ENCODE data around the gene NAT9.
A peak's percentile ranks its signal among the peaks of the same experiment; 100 is the strongest.

NAT9 gene

GRCh38 chr17:74744714-74745547 lies 31.2 kb downstream of the NAT9 start:
- H3K4me3 Mint-ChIP-seq = peak overlapping the region; percentile 50
- no peaks in the 10 kb centered on the region for H3K9me3 Mint-ChIP-seq
- no peak overlapping the region for H3K27ac Mint-ChIP-seq
- peaks cover 47% of the 10 kb centered on the region for H3K4me1 Mint-ChIP-seq
- ATAC-seq (ENCODE audit: low read depth) (no peak), DNase-seq (ENCODE audit: low spot score in 2 of 2) (peak; percentile 84 to 95)
- H3K27me3 Mint-ChIP-seq = no peaks in the 10 kb centered on the region
- peaks cover 2% of the 10 kb centered on the region for H3K36me3 Mint-ChIP-seq

DNA sequence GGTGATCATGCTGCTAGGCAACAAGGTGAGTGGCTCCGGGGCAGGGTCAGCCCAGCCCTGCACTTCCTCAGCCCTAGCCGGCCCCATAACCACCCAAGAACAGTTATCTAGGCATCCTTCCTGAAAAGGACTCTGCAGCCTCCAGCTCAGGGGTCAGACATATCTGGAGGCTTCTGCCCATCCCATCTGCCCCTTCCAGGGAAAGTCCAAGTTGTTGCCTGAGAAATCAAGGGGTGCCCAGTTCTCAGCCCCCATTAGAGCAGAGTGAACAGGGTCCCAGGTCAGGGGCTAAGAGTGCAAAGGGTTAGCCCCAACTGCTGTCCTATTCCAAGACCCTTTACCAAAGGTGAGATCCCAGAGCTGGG lies 31.8 kb downstream of the NAT9 start:
- no peak overlapping the region for H3K27ac Mint-ChIP-seq
- ATAC-seq (ENCODE audit: low read depth) (no peak), DNase-seq (ENCODE audit: low spot score in 2 of 2) (no peak)
- H3K4me1 Mint-ChIP-seq = peaks cover 42% of the 10 kb centered on the region
- H3K36me3 Mint-ChIP-seq = peaks cover 2% of the 10 kb centered on the region
- no peaks in the 10 kb centered on the region for H3K9me3 Mint-ChIP-seq
- peak overlapping the region; percentile 50 for H3K4me3 Mint-ChIP-seq
- H3K27me3 Mint-ChIP-seq = no peaks in the 10 kb centered on the region

- ATAC-seq (ENCODE audit: low read depth) = no peak
- Mint-ChIP-seq H3K4me1 (peaks cover 48% of the 10 kb centered on the region), H3K4me3 (peak overlapping the region; percentile 57), H3K27ac (no peak overlapping the region), H3K9me3 (no peaks in the 10 kb centered on the region), H3K36me3 (peaks cover 2% of the 10 kb centered on the region), H3K27me3 (no peaks in the 10 kb centered on the region)
- no peak for DNase-seq (ENCODE audit: low spot score in 2 of 2)
Measured at GRCh38 chr17:74743755-74744154, 32.4 kb downstream of the NAT9 start.

- no peaks in the 10 kb centered on the region for H3K9me3 Mint-ChIP-seq
Measured at GRCh38 chr17:74742978-74743545, 33.1 kb downstream of the NAT9 start.

DNA sequence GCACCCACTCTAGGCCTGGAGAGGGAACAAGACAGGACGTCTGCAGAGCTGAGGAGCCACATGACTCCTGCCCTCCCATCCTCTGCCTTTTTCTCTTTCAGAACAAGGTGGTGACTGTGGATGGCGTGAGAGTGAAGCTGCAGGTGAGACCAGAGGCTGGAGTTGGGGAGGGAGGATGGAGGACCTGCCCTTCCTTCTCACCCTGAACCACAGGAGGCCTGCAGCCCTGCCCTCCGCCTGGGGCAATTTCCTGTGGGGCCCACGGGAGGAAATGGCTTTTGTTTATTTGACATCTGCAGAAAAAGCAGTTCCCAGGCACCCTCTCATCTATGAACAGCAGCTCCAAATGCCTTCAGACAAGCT lies 34.0 kb downstream of the NAT9 start:
- Mint-ChIP-seq H3K27me3 (no peaks in the 10 kb centered on the region), H3K27ac (peak overlapping the region; percentile 87), H3K4me1 (peaks cover 54% of the 10 kb centered on the region), H3K4me3 (peak overlapping the region; percentile 71), H3K36me3 (peaks cover 2% of the 10 kb centered on the region), H3K9me3 (no peaks in the 10 kb centered on the region)
- DNase-seq (ENCODE audit: low spot score in 2 of 2) (peak; percentile 32 to 34), ATAC-seq (ENCODE audit: low read depth) (peak; percentile 44)

More at GRCh38 chr17:74742978-74743545, 33.1 kb downstream of the NAT9 start:
- peak overlapping the region; percentile 87 for H3K27ac Mint-ChIP-seq
- peak overlapping the region; percentile 55 for H3K4me3 Mint-ChIP-seq
- no peak for ATAC-seq (ENCODE audit: low read depth)
- peaks cover 53% of the 10 kb centered on the region for H3K4me1 Mint-ChIP-seq
- no peaks in the 10 kb centered on the region for H3K27me3 Mint-ChIP-seq
- DNase-seq (ENCODE audit: low spot score in 2 of 2) = no peak
- peaks cover 2% of the 10 kb centered on the region for H3K36me3 Mint-ChIP-seq

DNA sequence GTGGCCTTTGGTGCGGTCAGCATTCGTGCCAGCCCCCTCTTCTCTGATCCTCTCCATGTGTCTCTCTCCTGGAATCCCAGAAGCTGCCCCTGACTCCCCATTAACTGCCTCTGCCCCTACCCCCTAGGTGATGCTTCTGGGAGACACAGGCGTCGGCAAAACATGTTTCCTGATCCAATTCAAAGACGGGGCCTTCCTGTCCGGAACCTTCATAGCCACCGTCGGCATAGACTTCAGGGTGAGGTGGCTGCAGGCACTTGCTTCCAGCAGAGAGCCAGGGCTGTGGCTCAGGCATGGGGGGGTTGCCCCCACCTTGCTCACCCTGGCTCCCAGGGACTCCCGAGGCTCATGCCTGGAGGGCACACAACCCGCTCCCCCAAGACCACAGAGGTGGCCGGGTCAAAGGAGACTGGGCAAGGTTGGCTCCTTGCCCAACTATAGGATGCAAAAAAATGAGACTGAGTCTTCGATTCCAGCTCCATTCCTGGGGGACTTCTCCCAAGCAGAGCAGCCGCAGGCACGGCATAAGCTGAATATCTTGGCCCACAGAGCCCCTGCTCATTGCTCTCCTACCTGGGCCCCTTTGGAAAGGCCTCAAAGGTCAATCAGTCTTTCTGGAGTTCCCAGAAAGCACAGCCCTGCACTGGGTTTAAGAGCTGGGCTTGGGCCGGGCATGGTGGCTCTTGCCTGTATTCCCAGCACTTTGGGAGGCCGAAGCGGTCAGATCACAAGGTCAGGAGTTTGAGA lies 35.3 kb downstream of the NAT9 start:
- DNase-seq (ENCODE audit: low spot score in 2 of 2) (no peak), ATAC-seq (ENCODE audit: low read depth) (no peak)
- peaks cover 2% of the 10 kb centered on the region for H3K36me3 Mint-ChIP-seq
- peak overlapping the region; percentile 87 for H3K27ac Mint-ChIP-seq
- peaks cover 56% of the 10 kb centered on the region for H3K4me1 Mint-ChIP-seq
- H3K9me3 Mint-ChIP-seq = no peaks in the 10 kb centered on the region
- H3K4me3 Mint-ChIP-seq = no peak overlapping the region
- H3K27me3 Mint-ChIP-seq = no peaks in the 10 kb centered on the region

- Mint-ChIP-seq H3K4me3 (peak overlapping the region; percentile 54), H3K27me3 (no peaks in the 10 kb centered on the region)
Measured at GRCh38 chr17:74740173-74740572, 36.0 kb downstream of the NAT9 start.

GRCh38 chr17:74739227-74739831 lies 36.8 kb downstream of the NAT9 start:
- H3K9me3 Mint-ChIP-seq = no peaks in the 10 kb centered on the region
- DNase-seq (ENCODE audit: low spot score in 2 of 2) (no peak), ATAC-seq (ENCODE audit: low read depth) (no peak)
- H3K27me3 Mint-ChIP-seq = no peaks in the 10 kb centered on the region
- peak overlapping the region; percentile 86 for H3K4me3 Mint-ChIP-seq
- H3K27ac Mint-ChIP-seq = peak overlapping the region; percentile 42
- peaks cover 58% of the 10 kb centered on the region for H3K4me1 Mint-ChIP-seq
- H3K36me3 Mint-ChIP-seq = peaks cover 2% of the 10 kb centered on the region

More at GRCh38 chr17:74740173-74740572, 36.0 kb downstream of the NAT9 start:
- ATAC-seq (ENCODE audit: low read depth) (no peak), DNase-seq (ENCODE audit: low spot score in 2 of 2) (no peak)
- Mint-ChIP-seq H3K9me3 (no peaks in the 10 kb centered on the region), H3K36me3 (peaks cover 2% of the 10 kb centered on the region), H3K27ac (peak overlapping the region; percentile 63), H3K4me1 (peaks cover 56% of the 10 kb centered on the region)

DNA sequence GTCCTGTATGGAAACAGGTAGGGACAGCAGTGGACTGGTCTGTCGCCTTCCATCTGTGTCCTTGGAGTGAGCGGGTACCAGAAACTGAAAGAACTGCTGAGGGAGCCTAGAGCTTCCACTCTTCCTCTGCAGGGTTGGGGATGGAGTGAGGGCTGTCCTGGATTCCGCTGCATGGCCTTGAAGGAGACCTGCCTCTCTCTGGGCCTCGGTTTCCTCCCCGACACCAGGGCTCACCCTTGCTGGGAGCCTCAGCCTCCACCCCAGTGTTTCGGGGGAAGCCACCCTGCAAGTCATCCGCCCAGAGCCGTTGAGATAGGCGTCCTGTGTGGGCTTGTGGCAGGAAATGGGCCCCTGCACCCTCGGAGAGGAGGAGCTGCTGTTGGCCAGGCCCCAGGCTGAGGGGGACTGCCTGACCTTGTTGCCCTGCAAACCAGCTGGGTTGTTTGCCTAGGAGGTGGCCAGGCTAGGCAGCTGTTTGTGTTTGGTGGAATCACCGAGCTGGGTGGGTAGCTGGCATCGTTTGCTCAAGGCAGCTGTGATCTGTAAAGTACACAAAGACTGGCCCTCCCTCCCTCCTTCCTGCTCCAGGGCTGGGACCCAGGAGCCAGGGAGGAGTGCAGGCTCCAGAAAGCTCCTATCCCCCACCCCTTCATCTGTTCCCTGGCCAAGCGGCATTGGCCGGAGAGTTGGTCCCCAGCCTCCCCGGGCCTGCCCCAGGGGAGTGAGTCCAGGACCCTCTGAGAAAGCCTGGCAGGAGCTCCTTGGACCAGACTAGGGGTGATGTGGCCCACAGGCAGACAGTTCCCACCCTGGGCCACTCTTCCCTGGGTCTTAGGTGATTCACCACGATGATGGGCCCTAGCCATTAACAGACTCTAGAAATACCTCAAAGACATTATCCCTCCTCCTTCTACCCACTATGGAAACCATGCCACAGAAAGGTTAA lies 37.8 kb downstream of the NAT9 start:
- H3K27ac Mint-ChIP-seq = peak overlapping the region; percentile 4
- no peaks in the 10 kb centered on the region for H3K27me3 Mint-ChIP-seq
- H3K4me3 Mint-ChIP-seq = peak overlapping the region; percentile 86
- DNase-seq (ENCODE audit: low spot score in 2 of 2) (peak in 1 of 2 donors; percentile 45), ATAC-seq (ENCODE audit: low read depth) (peak; percentile 7)
- H3K9me3 Mint-ChIP-seq = no peaks in the 10 kb centered on the region
- peaks cover 2% of the 10 kb centered on the region for H3K36me3 Mint-ChIP-seq
- peaks cover 52% of the 10 kb centered on the region for H3K4me1 Mint-ChIP-seq

DNA sequence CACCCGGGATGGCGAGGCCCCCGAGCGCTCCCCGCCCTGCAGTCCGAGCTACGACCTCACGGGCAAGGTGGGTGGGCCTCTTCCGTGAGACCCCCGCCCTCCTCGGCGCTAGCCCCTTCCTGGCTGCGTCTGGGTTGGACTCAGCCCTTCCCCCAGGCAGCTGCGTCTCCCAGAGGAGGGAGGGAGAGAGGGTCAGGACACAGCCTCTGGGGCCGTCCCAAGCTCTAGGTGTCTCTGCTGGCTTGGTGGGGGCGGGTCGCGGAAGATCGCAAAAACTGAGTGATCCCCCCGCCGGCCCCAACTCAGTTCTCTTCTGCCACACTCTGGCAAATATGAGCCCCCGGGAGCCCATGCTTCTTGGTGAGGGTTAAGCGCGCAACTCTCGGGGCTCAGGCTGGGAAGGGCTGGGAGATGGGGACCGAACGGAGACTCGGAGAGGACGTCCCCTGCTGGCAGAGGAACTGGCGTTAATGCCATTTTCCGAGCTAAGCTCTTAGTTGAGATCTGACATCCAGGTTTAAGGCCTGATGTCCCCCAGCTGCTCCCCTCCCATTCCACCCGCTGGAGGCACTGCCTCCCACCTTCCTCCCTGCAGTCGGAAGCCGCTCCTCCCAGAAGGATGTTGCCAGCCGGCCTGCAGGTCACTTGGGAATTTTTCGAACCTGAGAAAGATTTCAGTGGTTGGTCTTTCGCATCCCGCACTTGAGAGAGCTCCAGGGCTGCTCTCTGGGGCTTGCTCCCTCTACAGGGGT lies 38.7 kb downstream of the NAT9 start:
- ATAC-seq (ENCODE audit: low read depth) = peak; percentile 21
- peaks cover 46% of the 10 kb centered on the region for H3K4me1 Mint-ChIP-seq
- DNase-seq (ENCODE audit: low spot score in 2 of 2) = peak; percentile 37 to 63
- H3K4me3 Mint-ChIP-seq = peak overlapping the region; percentile 86
- H3K27me3 Mint-ChIP-seq = no peaks in the 10 kb centered on the region
- peaks cover 2% of the 10 kb centered on the region for H3K36me3 Mint-ChIP-seq
- no peaks in the 10 kb centered on the region for H3K9me3 Mint-ChIP-seq
- H3K27ac Mint-ChIP-seq = peak overlapping the region; percentile 4

GRCh38 chr17:74736513-74737298 lies 39.4 kb downstream of the NAT9 start, which contains the start of gene RAB37:
Gene RAB37 (plus strand): TSS chr17:74737256. CDS start chr17:74737273, 17 bp downstream.
- peaks cover 2% of the 10 kb centered on the region for H3K36me3 Mint-ChIP-seq
- ATAC-seq (ENCODE audit: low read depth) (peak; percentile 82), DNase-seq (ENCODE audit: low spot score in 2 of 2) (peak; percentile 74 to 80)
- H3K27ac Mint-ChIP-seq = peak within 1 kb of the TSS; percentile 86
- no peaks in the 10 kb centered on the region for H3K27me3 Mint-ChIP-seq
- H3K9me3 Mint-ChIP-seq = no peaks in the 10 kb centered on the region
- H3K4me3 Mint-ChIP-seq = peak within 1 kb of the TSS; percentile 86
- H3K4me1 Mint-ChIP-seq = peaks cover 40% of the 10 kb centered on the region

DNA sequence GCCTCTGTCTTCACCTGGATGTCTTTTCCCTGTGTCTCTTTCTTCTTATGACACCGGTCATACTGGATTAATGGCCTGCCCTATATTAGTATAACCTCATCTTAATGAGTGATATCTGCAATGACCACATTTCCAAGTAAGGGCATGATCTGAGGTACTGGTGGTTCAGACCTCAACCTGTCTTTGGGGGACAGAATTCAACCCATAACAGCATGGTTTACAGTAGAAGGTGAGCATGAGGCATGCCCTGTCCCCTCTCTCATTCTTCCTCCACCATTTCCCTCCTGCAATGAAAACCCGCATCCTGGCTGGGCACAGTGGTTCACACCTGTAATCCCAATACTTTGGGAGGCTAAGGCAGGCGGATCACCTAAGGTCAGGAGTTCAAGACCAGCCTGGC lies 41.9 kb downstream of the NAT9 start:
- Mint-ChIP-seq H3K36me3 (no peaks in the 10 kb centered on the region), H3K4me1 (peaks cover 32% of the 10 kb centered on the region), H3K27ac (peak overlapping the region; percentile 36), H3K4me3 (no peak overlapping the region), H3K27me3 (no peaks in the 10 kb centered on the region), H3K9me3 (no peaks in the 10 kb centered on the region)
- ATAC-seq (ENCODE audit: low read depth) (no peak), DNase-seq (ENCODE audit: low spot score in 2 of 2) (no peak)

Data from memory B cell (primary cell).